Breast epithelium (tissue), 3 donors: ENCODE results near the gene PTPN6.

Source experiments
- POLR2A ChIP-seq: fragments of 450-650 bp; IDR thresholded peaks from one replicate; pipeline ENCODE4 v1.6.1; 2016; ENCODE audit warnings: antibody characterized with exemption, mild to moderate bottlenecking, moderate library complexity
- TF ChIP-seq, protein P1 (sequence below), 3 donors: fragments of 450-650 bp; IDR thresholded peaks; one replicate each; pipeline ENCODE4 v1.5.1; 2016 to 2017; ENCODE audit warnings: antibody characterized with exemption in 3 of 3, mild to moderate bottlenecking in 3 of 3, moderate library complexity in 3 of 3

DNA sequence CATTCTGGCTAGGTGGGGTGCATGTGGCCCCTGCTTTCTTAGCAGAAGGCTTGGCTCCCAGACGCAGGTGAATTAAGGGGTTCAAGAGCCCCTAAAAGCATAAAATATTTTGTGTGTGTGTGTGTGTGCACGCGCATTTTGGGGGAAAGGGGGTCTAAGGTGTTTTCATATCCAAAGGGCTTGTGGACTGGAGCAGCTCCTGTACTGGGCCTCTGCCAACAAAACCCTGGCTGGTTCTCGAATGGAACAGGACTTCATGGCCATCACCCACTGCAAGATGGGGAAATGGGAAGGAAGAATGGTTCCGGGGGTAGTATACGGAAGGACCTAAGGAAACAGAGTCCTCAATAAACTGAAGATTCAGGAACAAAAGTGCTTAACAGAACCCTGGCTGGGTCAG is 27.3 kb upstream of the PTPN6 start:
- TF ChIP-seq, protein P1, sequence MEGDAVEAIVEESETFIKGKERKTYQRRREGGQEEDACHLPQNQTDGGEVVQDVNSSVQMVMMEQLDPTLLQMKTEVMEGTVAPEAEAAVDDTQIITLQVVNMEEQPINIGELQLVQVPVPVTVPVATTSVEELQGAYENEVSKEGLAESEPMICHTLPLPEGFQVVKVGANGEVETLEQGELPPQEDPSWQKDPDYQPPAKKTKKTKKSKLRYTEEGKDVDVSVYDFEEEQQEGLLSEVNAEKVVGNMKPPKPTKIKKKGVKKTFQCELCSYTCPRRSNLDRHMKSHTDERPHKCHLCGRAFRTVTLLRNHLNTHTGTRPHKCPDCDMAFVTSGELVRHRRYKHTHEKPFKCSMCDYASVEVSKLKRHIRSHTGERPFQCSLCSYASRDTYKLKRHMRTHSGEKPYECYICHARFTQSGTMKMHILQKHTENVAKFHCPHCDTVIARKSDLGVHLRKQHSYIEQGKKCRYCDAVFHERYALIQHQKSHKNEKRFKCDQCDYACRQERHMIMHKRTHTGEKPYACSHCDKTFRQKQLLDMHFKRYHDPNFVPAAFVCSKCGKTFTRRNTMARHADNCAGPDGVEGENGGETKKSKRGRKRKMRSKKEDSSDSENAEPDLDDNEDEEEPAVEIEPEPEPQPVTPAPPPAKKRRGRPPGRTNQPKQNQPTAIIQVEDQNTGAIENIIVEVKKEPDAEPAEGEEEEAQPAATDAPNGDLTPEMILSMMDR (IDR thresholded peaks at IDR 0.05), result no peak
- no peak for TF ChIP-seq POLR2A
